Uterus (tissue), 2 donors: Measurements from ENCODE around the gene LRRC8C.

Experiments
- CTCF ChIP-seq, 4 experiments: fragments of 200-600 bp in 2 of 4; fragments of 450-650 bp in 2 of 4; sonication (generic) in 2 of 4; IDR thresholded peaks; one replicate each; pipeline ENCODE4 v1.5.1; 2016 to 2019; ENCODE audit warnings: antibody characterized with exemption in 4 of 4, mild to moderate bottlenecking in 2 of 4, moderate library complexity in 1 of 4
- POLR2A ChIP-seq, 2 donors: fragments of 450-650 bp; IDR thresholded peaks; one replicate each; pipeline ENCODE4 v1.6.1; 2016; ENCODE audit warnings: antibody characterized with exemption in 2 of 2, mild to moderate bottlenecking in 1 of 2, moderate library complexity in 1 of 2

GRCh38 chr1:89719502-89720306 is 86.8 kb downstream of the LRRC8C start:
- TF ChIP-seq CTCF (IDR thresholded peaks at IDR 0.05): no peak
- TF ChIP-seq POLR2A (IDR thresholded peaks at IDR 0.05): no peak
